Left renal cortex interstitium (tissue), 4 donors: ENCODE results near the gene RNF126. TPM values are rescaled to one million over a fixed set of nuclear protein-coding genes. Genes with fewer than 3 reads are reported as not detected.

Source experiments
- polyA plus RNA-seq, 4 donors: library from polyadenylated mRNA; unstranded; fragments of 120-200 nt; gene quantifications; one replicate each; pipeline ENCODE4 v1.2.1, GENCODE V29; 2013; ENCODE audit not compliant: insufficient read length in 4 of 4

Gene RNF126
- polyA plus RNA-seq, 4 donors = 22.6 to 41.5 (median 30.7) TPM

Other genes with a start within 250 kb of the RNF126 start
- 10 to 100 TPM; 22.9 to 44.9 (median 38.6) TPM for gene SHC2, start 202.2 kb downstream of the RNF126 start, polyA plus RNA-seq
- 1 to 10 TPM; 3.2 to 6.6 (median 4.0) TPM for gene MADCAM1, start 166.7 kb downstream of the RNF126 start, polyA plus RNA-seq
- gene TPGS1, start 155.7 kb downstream of the RNF126 start, polyA plus RNA-seq = 10 to 100 TPM in 3 of 4 donors, 1 to 10 TPM in 1; 6.4 to 19.5 (median 14.0) TPM
- gene CDC34, start 131.5 kb downstream of the RNF126 start, polyA plus RNA-seq = 10 to 100 TPM; 57.9 to 77.6 (median 66.3) TPM
- gene GZMM, start 119.2 kb downstream of the RNF126 start, polyA plus RNA-seq = under 1 TPM; 0.25 to 0.48 (median 0.28) TPM
- 100 to 1,000 TPM; 392 to 568 (median 507) TPM for gene BSG, start 90.6 kb downstream of the RNF126 start, polyA plus RNA-seq
- gene HCN2, start 73.3 kb downstream of the RNF126 start, polyA plus RNA-seq = under 1 TPM; 0.27 to 0.58 (median 0.31) TPM
- 10 to 100 TPM; 55.8 to 68.1 (median 60.8) TPM for gene POLRMT, start 29.7 kb downstream of the RNF126 start, polyA plus RNA-seq
- under 1 TPM; 0.27 to 0.96 (median 0.62) TPM for gene FGF22, start 23.3 kb downstream of the RNF126 start, polyA plus RNA-seq
- gene FSTL3, start 13.2 kb upstream of the RNF126 start, polyA plus RNA-seq = 10 to 100 TPM; 17.2 to 19.7 (median 19.4) TPM
- gene PRSS57, start 32.2 kb upstream of the RNF126 start, polyA plus RNA-seq = under 1 TPM; 0.13 to 0.48 (median 0.36) TPM
- 100 to 1,000 TPM in 3 of 4 donors, 10 to 100 TPM in 1; 77.2 to 115 (median 106) TPM for gene PALM, start 45.7 kb upstream of the RNF126 start, polyA plus RNA-seq
- 10 to 100 TPM in 1 of 4 donors, 1 to 10 TPM in 3; 6.0 to 10.1 (median 9.4) TPM for gene MISP, start 87.9 kb upstream of the RNF126 start, polyA plus RNA-seq
- gene PTBP1, start 134.2 kb upstream of the RNF126 start, polyA plus RNA-seq = 100 to 1,000 TPM; 344 to 430 (median 396) TPM
- 10 to 100 TPM; 11.6 to 24.0 (median 17.3) TPM for gene PLPPR3, start 158.7 kb upstream of the RNF126 start, polyA plus RNA-seq
- gene AZU1, start 164.6 kb upstream of the RNF126 start, polyA plus RNA-seq = 1 to 10 TPM; 1.0 to 3.4 (median 1.4) TPM
- 1 to 10 TPM in 2 of 4 donors, under 1 TPM in 2; 0.65 to 2.7 (median 1.3) TPM for gene PRTN3, start 177.8 kb upstream of the RNF126 start, polyA plus RNA-seq
- under 1 TPM; 0.34 to 0.87 (median 0.40) TPM for gene ELANE, start 189.1 kb upstream of the RNF126 start, polyA plus RNA-seq
- gene CFD, start 196.4 kb upstream of the RNF126 start, polyA plus RNA-seq = 1 to 10 TPM; 2.2 to 5.4 (median 4.3) TPM
- gene MED16, start 230.0 kb upstream of the RNF126 start, polyA plus RNA-seq = 10 to 100 TPM; 44.5 to 90.9 (median 64.0) TPM
- not detected for gene RNU6-9, start 230.3 kb upstream of the RNF126 start, polyA plus RNA-seq